GM19099 (cell line): ENCODE measurements around the gene UQCC5.

Source experiments
- POLR2A ChIP-seq: IDR thresholded peaks from 3 replicates; pipeline ENCODE4 v1.6.1; 2011; ENCODE audit warnings: low read depth; ENCODE audit not compliant: insufficient read length; ENCODE audit errors: extremely low read depth

The UQCC5 gene, protein sequence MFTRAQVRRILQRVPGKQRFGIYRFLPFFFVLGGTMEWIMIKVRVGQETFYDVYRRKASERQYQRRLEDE

DNA sequence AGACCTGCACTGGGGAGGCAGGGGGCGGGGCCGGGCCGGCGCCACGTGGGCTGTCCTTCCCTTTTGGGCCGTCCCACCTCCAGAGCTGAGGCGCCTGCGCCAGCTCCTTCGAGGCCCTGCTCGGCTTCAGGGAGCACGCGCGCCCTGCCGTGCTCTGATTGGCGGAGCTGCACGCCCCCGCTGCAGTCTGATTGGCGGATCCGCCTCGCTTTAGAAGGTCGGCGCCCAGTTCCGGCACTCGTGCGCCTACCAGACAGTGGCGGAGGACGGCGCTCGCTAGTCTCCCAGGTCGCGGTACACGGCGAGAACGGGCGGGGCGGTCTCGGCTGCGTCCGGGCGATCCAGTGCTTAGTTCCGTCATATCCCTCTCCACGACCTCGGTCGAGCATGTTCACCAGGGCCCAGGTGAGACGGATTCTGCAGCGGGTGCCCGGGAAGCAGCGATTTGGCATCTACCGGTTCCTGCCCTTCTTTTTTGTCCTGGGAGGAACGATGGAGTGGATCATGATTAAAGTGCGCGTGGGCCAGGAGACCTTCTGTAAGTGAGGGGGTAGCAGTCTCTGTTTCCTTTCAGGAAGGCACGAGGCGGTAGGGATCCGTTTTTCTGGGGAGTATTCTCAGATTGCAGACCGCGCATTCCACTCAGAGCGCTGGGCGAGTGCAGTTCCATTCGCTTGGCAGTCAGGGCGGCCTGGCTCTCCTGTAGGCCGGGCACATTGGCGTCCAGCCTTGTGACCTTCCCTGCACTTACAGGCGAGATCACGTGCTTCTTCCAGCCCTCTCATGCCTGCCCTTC is at the start of gene UQCC5:
UQCC5 (plus strand) TSS at position 237 of the 796 bp plus-strand sequence; CDS start at position 388, 151 bp downstream.
- peak; percentile 99 for TF ChIP-seq POLR2A

DNA sequence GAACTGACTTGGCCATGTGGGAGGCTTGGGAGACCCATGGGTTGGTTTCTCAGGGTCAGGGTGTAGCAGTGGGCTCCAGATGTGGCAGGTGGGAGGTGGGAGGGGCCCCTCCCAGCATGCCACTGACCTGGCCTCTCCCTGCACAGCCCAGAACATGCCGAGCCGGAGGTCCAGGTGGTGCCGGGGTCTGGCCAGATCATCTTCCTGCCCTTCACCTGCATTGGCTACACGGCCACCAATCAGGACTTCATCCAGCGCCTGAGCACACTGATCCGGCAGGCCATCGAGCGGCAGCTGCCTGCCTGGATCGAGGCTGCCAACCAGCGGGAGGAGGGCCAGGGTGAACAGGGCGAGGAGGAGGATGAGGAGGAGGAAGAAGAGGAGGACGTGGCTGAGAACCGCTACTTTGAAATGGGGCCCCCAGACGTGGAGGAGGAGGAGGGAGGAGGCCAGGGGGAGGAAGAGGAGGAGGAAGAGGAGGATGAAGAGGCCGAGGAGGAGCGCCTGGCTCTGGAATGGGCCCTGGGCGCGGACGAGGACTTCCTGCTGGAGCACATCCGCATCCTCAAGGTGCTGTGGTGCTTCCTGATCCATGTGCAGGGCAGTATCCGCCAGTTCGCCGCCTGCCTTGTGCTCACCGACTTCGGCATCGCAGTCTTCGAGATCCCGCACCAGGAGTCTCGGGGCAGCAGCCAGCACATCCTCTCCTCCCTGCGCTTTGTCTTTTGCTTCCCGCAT is 49.2 kb upstream of the UQCC5 start:
- TF ChIP-seq POLR2A: no peak

DNA sequence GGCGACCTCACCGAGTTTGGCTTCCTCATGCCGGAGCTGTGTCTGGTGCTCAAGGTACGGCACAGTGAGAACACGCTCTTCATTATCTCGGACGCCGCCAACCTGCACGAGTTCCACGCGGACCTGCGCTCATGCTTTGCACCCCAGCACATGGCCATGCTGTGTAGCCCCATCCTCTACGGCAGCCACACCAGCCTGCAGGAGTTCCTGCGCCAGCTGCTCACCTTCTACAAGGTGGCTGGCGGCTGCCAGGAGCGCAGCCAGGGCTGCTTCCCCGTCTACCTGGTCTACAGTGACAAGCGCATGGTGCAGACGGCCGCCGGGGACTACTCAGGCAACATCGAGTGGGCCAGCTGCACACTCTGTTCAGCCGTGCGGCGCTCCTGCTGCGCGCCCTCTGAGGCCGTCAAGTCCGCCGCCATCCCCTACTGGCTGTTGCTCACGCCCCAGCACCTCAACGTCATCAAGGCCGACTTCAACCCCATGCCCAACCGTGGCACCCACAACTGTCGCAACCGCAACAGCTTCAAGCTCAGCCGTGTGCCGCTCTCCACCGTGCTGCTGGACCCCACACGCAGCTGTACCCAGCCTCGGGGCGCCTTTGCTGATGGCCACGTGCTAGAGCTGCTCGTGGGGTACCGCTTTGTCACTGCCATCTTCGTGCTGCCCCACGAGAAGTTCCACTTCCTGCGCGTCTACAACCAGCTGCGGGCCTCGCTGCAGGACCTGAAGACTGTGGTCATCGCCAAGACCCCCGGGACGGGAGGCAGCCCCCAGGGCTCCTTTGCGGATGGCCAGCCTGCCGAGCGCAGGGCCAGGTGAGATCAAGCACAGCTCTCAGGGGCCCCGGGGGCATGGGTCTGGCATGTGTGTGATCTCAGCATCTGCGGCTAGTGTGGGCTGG is 48.4 kb upstream of the UQCC5 start:
- TF ChIP-seq POLR2A: no peak

DNA sequence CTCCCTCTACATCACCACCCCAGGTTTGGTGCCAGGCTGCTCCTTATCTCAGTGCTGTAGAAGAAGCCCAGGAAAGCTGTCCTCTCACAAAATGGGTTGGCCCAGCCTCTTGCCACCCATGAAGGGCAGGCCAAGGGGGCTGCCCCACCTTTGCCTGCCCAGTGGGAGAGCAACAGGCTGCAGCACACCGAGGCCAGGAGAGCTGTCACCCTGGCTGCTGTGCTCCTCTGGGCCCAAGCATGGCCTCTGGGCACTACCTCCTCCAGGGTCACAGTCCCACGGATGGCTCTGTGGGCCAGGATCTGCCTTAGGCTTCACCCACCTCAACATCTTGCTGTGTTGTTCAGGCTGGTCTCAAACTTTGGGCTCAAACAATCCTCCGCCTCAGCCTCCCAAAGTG is 47.7 kb upstream of the UQCC5 start:
- no peak for TF ChIP-seq POLR2A

DNA sequence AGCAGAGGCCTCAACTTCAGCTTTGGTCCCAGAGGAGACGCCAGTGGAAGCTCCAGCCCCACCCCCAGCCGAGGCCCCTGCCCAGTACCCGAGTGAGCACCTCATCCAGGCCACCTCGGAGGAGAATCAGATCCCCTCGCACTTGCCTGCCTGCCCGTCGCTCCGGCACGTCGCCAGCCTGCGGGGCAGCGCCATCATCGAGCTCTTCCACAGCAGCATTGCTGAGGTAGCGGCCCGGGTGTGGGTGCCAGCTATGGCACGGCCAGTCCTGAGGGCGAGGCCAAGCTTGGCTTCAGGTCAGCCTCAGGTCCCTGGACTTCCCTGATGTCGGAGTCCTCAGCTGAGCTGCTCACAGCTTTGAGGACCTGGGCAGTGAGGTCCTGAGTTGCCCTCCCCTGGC is 47.0 kb upstream of the UQCC5 start:
- no peak for TF ChIP-seq POLR2A

DNA sequence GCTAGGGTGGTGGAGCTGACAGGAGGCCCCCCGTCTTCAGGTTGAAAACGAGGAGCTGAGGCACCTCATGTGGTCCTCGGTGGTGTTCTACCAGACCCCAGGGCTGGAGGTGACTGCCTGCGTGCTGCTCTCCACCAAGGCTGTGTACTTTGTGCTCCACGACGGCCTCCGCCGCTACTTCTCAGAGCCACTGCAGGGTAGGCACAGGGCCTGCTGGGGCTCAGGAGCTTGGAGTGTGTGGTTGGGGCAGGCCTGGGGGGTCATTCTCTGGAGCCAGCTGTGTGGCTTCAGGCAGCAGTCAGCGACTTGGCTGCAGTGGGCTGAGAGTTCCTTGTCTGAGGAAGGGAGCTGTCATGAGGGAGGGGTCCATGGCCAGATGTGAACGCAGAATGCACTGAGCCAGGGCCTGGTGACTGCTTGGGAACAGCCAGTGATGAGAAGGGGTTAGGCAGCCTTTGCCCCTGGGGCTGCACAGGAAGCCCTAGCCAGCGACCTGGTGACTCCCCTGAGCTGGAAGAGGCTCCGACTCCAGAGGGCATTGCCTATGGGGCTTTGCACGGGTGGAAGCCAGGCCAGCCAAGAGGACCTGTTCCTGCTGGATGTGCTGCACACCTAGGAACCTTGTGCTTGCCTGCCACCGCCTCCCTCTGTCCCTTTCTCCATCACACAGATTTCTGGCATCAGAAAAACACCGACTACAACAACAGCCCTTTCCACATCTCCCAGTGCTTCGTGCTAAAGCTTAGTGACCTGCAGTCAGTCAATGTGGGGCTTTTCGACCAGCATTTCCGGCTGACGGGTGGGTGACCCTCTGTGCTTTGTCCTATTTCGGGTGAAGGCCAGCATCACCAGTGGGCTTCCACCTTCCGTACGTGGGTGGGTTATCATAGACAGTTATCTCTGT is 46.1 kb upstream of the UQCC5 start:
- no peak for TF ChIP-seq POLR2A

DNA sequence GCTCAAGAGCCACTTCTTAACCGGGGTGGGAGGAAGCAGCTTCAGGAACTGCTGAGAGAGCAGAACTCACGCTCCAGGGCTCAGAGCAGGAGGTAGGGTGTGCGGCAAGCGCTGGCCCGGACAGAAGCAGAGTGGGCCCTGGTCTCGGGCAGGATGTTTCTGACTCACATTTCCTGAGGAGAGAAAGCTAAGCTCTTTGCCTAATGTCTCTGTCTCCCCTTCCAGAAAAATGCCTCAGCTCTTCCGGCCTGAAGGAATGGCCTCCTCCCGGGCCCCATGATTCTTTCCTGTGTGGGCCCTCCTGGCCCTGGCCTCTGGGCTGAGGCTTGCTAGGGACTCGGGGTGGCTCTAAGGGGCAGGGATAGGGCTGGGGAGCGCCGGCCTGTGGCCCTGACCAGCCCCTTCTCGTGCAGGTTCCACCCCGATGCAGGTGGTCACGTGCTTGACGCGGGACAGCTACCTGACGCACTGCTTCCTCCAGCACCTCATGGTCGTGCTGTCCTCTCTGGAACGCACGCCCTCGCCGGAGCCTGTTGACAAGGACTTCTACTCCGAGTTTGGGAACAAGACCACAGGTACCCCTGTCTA is 45.4 kb upstream of the UQCC5 start:
- TF ChIP-seq POLR2A: no peak

DNA sequence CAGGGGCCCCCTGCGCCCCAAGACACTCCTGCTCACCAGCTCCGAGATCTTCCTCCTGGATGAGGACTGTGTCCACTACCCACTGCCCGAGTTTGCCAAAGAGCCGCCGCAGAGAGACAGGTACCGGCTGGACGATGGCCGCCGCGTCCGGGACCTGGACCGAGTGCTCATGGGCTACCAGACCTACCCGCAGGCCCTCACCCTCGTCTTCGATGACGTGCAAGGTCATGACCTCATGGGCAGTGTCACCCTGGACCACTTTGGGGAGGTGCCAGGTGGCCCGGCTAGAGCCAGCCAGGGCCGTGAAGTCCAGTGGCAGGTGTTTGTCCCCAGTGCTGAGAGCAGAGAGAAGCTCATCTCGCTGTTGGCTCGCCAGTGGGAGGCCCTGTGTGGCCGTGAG is 44.3 kb upstream of the UQCC5 start:
- no peak for TF ChIP-seq POLR2A

DNA sequence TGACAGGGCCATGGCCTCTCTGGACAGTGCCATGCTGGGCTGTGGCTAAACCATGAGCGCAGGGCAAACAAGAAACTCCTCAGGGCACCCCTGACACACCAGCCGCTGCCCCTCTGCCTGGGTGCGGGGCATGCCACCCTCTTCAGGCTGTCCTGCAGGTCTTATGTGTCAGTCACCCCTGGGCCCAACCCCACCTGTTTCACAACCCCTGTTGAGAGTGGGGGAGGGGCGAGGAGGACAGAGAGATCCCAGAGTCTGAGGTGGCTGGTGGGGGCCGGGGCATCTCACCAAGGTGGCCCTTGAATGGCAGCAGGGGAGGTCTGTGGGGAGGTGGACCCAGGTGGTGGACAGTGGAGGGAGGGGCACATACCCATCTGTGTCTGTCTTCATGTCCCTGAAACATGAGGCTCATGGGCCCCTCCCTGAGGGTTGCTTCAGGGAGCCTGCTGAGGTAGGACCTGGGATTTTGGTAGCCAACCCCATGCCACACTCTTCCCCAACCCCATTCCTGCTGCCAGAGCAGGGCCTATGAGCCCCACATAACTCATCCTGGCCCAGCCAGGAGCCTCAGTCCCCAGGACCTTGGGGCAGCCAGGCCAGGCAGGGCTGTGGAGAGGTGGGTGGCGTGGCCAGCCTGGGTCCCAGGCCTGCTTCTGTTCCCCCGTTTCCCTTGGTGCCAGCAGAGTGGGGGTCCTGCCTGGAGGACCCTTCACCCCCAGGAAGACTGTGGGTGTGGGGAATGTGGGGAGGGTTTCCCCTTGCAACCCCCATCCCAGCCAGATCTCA is 43.0 kb upstream of the UQCC5 start:
- TF ChIP-seq POLR2A: no peak

DNA sequence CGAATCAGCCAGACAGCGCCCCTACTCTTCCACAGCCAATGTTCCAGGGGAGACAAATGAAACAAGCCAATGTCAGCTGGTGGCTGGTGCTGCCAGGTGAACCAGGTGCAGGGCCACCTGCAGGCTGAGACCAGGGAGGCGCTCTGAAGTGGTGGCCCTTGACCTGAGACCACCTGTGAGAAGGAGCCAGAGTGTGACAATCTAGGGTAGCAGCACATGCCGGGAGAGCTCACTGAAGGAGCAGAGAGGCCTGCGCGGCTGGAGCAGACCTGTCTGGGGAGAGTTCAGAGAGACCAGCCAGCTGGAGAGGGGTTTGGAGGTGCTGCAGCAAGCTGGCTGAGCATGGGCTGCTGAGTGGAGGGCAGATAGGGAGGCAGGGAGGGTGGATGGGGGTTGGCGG is 42.0 kb upstream of the UQCC5 start:
- no peak for TF ChIP-seq POLR2A

DNA sequence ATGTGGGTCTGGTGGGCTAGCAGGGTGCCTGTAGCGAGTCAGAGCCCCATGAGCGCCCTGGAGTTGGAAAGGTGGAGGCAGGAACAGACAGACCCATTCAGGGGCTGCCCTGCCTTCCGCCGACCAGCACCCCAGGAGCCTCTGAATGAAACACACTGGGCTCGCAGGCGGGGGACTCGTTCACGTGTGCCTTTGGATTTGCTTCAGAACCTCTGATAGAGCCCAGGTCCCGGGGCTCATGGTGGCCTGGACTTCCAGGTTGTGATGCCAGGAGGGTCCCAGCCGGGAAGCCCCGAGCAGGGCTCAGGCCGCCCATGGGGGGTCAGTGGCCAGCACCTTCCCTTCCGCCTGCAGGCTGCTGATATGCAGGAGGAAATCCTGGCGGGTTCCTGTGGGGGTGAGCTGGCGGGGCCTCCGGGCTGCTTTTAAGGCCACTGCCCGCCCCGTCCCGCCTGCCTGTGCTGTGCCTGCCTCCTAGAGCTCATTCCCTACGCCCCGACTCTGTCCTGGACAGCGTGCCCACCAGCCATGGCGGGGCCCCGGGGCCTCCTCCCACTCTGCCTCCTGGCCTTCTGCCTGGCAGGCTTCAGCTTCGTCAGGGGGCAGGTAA is 41.4 kb upstream of the UQCC5 start, which contains the start of gene STAB1:
STAB1 (plus strand) TSS at position 453 of the 610 bp plus-strand sequence; CDS start at position 529, 76 bp downstream.
- TF ChIP-seq POLR2A: no peak

DNA sequence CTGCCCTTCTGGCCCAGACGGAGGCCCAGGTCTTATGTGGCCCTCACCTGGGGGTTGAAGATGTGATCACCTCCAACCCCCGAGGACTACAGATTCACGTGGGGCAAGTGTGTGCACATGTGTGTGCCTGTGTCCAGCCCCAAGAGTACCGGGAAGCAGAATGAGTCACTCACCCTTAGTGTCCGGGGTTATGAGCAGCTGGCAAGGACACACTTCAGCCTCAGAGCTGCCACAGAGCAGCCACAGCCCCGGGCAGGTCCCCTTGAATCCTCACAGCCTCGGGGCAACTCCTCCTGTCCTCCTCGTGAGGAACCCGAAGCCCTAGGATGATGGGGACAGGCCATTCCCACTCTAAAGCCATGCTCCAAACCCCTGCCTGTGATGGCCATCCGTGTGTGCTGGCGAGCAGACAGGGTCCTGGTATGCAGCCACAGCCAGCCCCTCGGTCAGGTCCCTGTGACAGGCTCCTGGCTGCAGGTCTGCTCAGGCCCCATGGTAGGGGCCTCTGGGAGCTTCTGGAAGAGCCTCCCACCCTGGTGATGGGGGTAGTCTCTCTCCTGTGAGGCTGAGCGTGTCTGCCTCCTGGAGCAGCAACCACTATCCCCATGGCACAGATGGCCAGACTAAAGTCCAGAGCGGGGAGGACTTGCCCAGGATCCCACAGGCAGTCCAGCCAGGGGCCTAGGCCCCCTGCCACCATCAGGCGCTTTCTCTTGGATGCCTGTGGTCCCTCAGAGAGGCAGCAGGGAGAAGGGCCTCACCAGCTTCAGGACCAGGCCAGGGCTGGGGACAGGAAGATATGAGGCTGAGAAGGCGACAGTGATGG is 40.4 kb upstream of the UQCC5 start:
- TF ChIP-seq POLR2A: no peak
